Heart left ventricle (tissue), 16 donors: ENCODE data around the gene ZNF516. TPM values are rescaled to one million over a fixed set of nuclear protein-coding genes. Genes with fewer than 3 reads are reported as not detected.

Experiments used
- ATAC-seq, 4 donors: fragments of 200-7000 bp; cut with Tn5 transposase; one replicate each; pipeline ENCODE4 v1.9.1; 2020 to 2022; ENCODE audit warnings: moderate library complexity in 4 of 4, mild to moderate bottlenecking in 3 of 4, moderate number of reproducible peaks in 1 of 4
- DNase-seq, 5 donors: peaks; one replicate each; pipeline ENCODE4 v3.0.0-alpha.2; 2020
- H3K27ac ChIP-seq, 12 donors: fragments of 200-600 bp; sonication (generic) in 4 of 12; one replicate each; pipeline versions ENCODE4 v1.5.0 to v1.8.0; 2016 to 2022; ENCODE audit warnings: mild to moderate bottlenecking in 2 of 12
- H3K27me3 ChIP-seq, 9 donors: fragments of 200-600 bp; sonication (generic) in 2 of 9; one replicate each; pipeline versions ENCODE4 v1.5.1 to v1.8.0; 2016 to 2022; ENCODE audit warnings: mild to moderate bottlenecking in 3 of 9
- H3K36me3 ChIP-seq, 9 donors: fragments of 200-600 bp; sonication (generic) in 2 of 9; one replicate each; pipeline versions ENCODE4 v1.5.0 to v1.8.0; 2018 to 2022; ENCODE audit warnings: mild to moderate bottlenecking in 2 of 9
- H3K4me1 ChIP-seq, 12 donors: fragments of 200-600 bp; sonication (generic) in 4 of 12; one replicate each; pipeline versions ENCODE4 v1.5.0 to v1.8.0; 2016 to 2022; ENCODE audit warnings: mild to moderate bottlenecking in 3 of 12
- H3K4me3 ChIP-seq, 12 donors: fragments of 200-600 bp; sonication (generic) in 4 of 12; one replicate each; pipeline versions ENCODE4 v1.5.0 to v1.8.0; 2017 to 2022; ENCODE audit warnings: mild to moderate bottlenecking in 9 of 12, moderate library complexity in 4 of 12
- H3K9me3 ChIP-seq, 12 donors: fragments of 200-600 bp; sonication (generic) in 4 of 12; one replicate each; pipeline versions ENCODE4 v1.5.0 to v1.8.0; 2016 to 2022; ENCODE audit warnings: mild to moderate bottlenecking in 1 of 12
- POLR2A ChIP-seq, 2 donors: fragments of 450-650 bp; IDR thresholded peaks; one replicate each; pipeline ENCODE4 v1.6.1; 2017; ENCODE audit warnings: antibody characterized with exemption in 2 of 2, mild to moderate bottlenecking in 2 of 2, moderate library complexity in 2 of 2
- WGBS, 4 donors: extraction: QIAGEN DNeasy Blood & Tissue Kit in 2 of 4; methylation state at CpG; one replicate each; pipeline versions ENCODE4 v1.1.5 to v1.1.7; 2013 to 2018; 5-methylcytosine and 5-hydroxymethylcytosine counted together
- intact Hi-C, 10 donors: fragments of 100-400 bp; cut with DNase I; formaldehyde crosslinking; loops; one replicate each; pipeline versions ENCODE4 v1.11.1 to v1.14.2; 2022
- polyA plus RNA-seq, 2 donors: library from polyadenylated mRNA; stranded (reverse); fragments of 200-250 nt; gene quantifications; one replicate each; pipeline ENCODE4 v1.2.3, GENCODE V29; 2013
- total RNA-seq, 9 donors: library from RNA; depleted of rRNA in 2 of 9; stranded (reverse); fragments of >200 nt in 2 of 9; fragmentation: NEBNext Ultra II Directional in 3 of 9; extraction: Animal tissue kit (Norgen Biotek cat#: 25700) in 3 of 9; gene quantifications; one replicate each; pipeline versions ENCODE4 v1.1.0 to v1.2.4, GENCODE V29; 2016 to 2023
- TF ChIP-seq, protein P1 (sequence below), 12 donors: fragments of 200-600 bp; sonication (generic) in 4 of 12; IDR thresholded peaks; one replicate each; pipeline versions ENCODE4 v1.5.0 to v1.8.0; 2018 to 2022; ENCODE audit warnings: antibody characterized with exemption in 12 of 12, mild to moderate bottlenecking in 5 of 12
- donor health status: ischemic (EF 13 %, LVEDD 7.1; RV severe dilation, severe dysfunction).
- donor health status: healthy with polysubstance abuse.
- donor health status: DM: no; HTN: yes; CAD: no.
- donor health status: DM: no; HTN: no; CAD: no.
- donor health status: ischemic (EF 25% LVEDD 6.9; RV normal size, moderate dysfunction).
- donor health status: ischemic (EF 25% LVEDD 5.7; RV mildly dilated, moderate dysfunction).
- donor health status: healthy.
- donor health status: DM: yes; HTN: yes; CAD: no.
- donor health status: ischemic (EF 35%, LVEDD 5.7; RV mildly dilated, moderate dysfunction).
- donor health status: nonischemic (EF 11% LVEDD 7.7; RV severe dilation, severe dysfunction).
- donor health status: DM: yes; HTN: yes; CAD: no.
- donor health status: PGD.
- donor health status: ischemic (EF 29% LVEDD 5.4; RV normal size, mild dysfunction).
- donor health status: nonischemic (EF 23%, LVEDD 6.1; RV moderate dilation, normal function).

ZNF516 gene
- total and polyA plus RNA-seq, 11 donors, result 4.8 to 24.8 (median 14.6) TPM

- H3K4me1 ChIP-seq, result peaks cover 0 to 79% (median 37%) of the 10 kb centered on the region in 12 donors
- H3K27ac ChIP-seq, result peak overlapping the region in 1 of 12 donors; percentile 35
- 77 to 83% (median 80%) methylated on average over 7 to 8 of the region's 8 CpGs for WGBS, 4 donors
- peaks cover 0 to 4% (median 0%) of the 10 kb centered on the region in 9 donors for H3K36me3 ChIP-seq
- intact Hi-C loops, result no loop called here
- H3K9me3 ChIP-seq, result no peaks in the 10 kb centered on the region
- ATAC-seq (no peak), DNase-seq (peak in 3 of 5 donors; percentile 2 to 43 (median 3))
- TF ChIP-seq, protein P1, sequence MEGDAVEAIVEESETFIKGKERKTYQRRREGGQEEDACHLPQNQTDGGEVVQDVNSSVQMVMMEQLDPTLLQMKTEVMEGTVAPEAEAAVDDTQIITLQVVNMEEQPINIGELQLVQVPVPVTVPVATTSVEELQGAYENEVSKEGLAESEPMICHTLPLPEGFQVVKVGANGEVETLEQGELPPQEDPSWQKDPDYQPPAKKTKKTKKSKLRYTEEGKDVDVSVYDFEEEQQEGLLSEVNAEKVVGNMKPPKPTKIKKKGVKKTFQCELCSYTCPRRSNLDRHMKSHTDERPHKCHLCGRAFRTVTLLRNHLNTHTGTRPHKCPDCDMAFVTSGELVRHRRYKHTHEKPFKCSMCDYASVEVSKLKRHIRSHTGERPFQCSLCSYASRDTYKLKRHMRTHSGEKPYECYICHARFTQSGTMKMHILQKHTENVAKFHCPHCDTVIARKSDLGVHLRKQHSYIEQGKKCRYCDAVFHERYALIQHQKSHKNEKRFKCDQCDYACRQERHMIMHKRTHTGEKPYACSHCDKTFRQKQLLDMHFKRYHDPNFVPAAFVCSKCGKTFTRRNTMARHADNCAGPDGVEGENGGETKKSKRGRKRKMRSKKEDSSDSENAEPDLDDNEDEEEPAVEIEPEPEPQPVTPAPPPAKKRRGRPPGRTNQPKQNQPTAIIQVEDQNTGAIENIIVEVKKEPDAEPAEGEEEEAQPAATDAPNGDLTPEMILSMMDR (IDR thresholded peaks at IDR 0.05), result no peak
- TF ChIP-seq POLR2A (IDR thresholded peaks at IDR 0.05), result no peak
- no peak overlapping the region for H3K4me3 ChIP-seq
- no peaks in the 10 kb centered on the region for H3K27me3 ChIP-seq
These were observed 39.9 kb downstream of the ZNF516 start for GRCh38 chr18:76455003-76455676.

DNA sequence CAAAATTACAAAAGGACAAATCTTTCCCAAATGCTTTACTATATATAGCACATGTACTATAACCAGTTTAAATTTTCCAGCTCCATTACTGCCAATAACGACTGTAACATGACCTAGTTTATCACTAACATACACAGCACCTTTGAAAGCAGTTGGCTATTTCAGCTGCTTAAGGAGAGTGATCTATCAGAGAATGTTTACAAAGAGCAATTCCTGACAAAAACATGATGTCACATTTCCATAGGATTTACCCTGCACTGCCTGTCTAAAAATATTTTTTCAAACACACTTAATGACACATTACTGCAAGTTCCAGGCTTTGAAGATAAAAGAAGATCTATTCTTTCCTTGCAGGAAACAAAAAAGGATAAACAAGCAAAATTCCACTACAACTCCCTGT lies 40.6 kb downstream of the ZNF516 start:
- Histone ChIP-seq H3K4me3 (no peak overlapping the region), H3K27me3 (no peaks in the 10 kb centered on the region), H3K36me3 (peaks cover 0 to 4% (median 0%) of the 10 kb centered on the region in 9 donors), H3K9me3 (no peaks in the 10 kb centered on the region), H3K4me1 (peaks cover 0 to 78% (median 34%) of the 10 kb centered on the region in 12 donors), H3K27ac (peak overlapping the region in 1 of 12 donors; percentile 35)
- TF ChIP-seq, protein P1 (IDR thresholded peaks at IDR 0.05), result no peak
- no peak for TF ChIP-seq POLR2A (IDR thresholded peaks at IDR 0.05)
- DNase-seq (no peak), ATAC-seq (no peak)
- 13 to 25% (median 24%) methylated on average over 1 of the region's 1 CpG for WGBS, 4 donors
- intact Hi-C loops, result loop anchor here in 4 of 10 donors (5.0 kb wide), 2 partner anchors 33 to 38 kb away; no protein-coding TSS in a partner anchor

- Histone ChIP-seq H3K9me3 (no peaks in the 10 kb centered on the region), H3K27me3 (no peaks in the 10 kb centered on the region), H3K4me1 (peaks cover 0 to 78% (median 31%) of the 10 kb centered on the region in 12 donors), H3K4me3 (no peak overlapping the region), H3K27ac (no peak overlapping the region), H3K36me3 (peaks cover 0 to 4% (median 0%) of the 10 kb centered on the region in 9 donors)
- no peak for DNase-seq
- TF ChIP-seq, protein P1 (IDR thresholded peaks at IDR 0.05), result no peak
- no peak for TF ChIP-seq POLR2A (IDR thresholded peaks at IDR 0.05)
- intact Hi-C loops, result loop anchor here in 4 of 10 donors (5.0 kb wide), 2 partner anchors 33 to 38 kb away; no protein-coding TSS in a partner anchor
- no peak for ATAC-seq
- WGBS, 4 donors, result 92 to 96% (median 94%) methylated on average over 5 of the region's 5 CpGs
These were observed 41.1 kb downstream of the ZNF516 start for GRCh38 chr18:76453932-76454331.

- H3K4me1 ChIP-seq, result peaks cover 0 to 78% (median 35%) of the 10 kb centered on the region in 12 donors
- WGBS, 4 donors, result 85 to 96% (median 91%) methylated on average over 7 of the region's 7 CpGs
- intact Hi-C loops, result loop anchor here in 4 of 10 donors (5.0 kb wide), 2 partner anchors 34 to 39 kb away; no protein-coding TSS in a partner anchor
- DNase-seq (peak in 2 of 5 donors; percentile 1), ATAC-seq (no peak)
- H3K36me3 ChIP-seq, result no peaks in the 10 kb centered on the region
- no peak overlapping the region for H3K4me3 ChIP-seq
- TF ChIP-seq, protein P1 (IDR thresholded peaks at IDR 0.05), result no peak
- peak overlapping the region in 2 of 12 donors; percentile 71 to 85 for H3K27ac ChIP-seq
- H3K9me3 ChIP-seq, result no peaks in the 10 kb centered on the region
- H3K27me3 ChIP-seq, result no peaks in the 10 kb centered on the region
These were observed 41.9 kb downstream of the ZNF516 start for GRCh38 chr18:76453057-76453561.
